K562 (cell line): ENCODE measurements around the gene PTH2. TPM values are rescaled to one million over a fixed set of nuclear protein-coding genes. Genes with fewer than 3 reads are reported as not detected.

Source experiments
- ASH1L ChIP-seq: fragments of 450-650 bp; IDR thresholded peaks from 2 replicates; pipeline ENCODE4 v1.6.1; 2018; ENCODE audit warnings: borderline replicate concordance, mild to moderate bottlenecking, low read depth; ENCODE audit not compliant: partially characterized antibody
- CBFA2T2 ChIP-seq: fragments of 450-650 bp; conservative IDR thresholded peaks from 2 replicates; pipeline ENCODE4 v1.6.1; 2017; ENCODE audit warnings: mild to moderate bottlenecking
- CBX1 ChIP-seq: sonication (generic); IDR thresholded peaks from 2 replicates; pipeline ENCODE4 v1.6.1; 2016; ENCODE audit warnings: antibody characterized with exemption, low read depth, mild to moderate bottlenecking
- CCAR2 ChIP-seq: fragments of 200-400 bp; formaldehyde crosslinking; IDR thresholded peaks from 2 replicates; pipeline ENCODE4 v1.6.1; 2017; ENCODE audit warnings: mild to moderate bottlenecking, low read depth, low read length
- CEBPG ChIP-seq, 3 experiments: fragments of 200-800 bp in 1 of 3; sonication (Bioruptor generic) in 1 of 3; sonication (generic) in 1 of 3; formaldehyde crosslinking in 1 of 3; IDR thresholded peaks in 2 of 3; conservative IDR thresholded peaks in 1 of 3; 2 replicates each; pipeline versions ENCODE4 v1.6.1 to v1.8.0; 2016 to 2022; ENCODE audit warnings: missing compliant biosample characterization in 2 of 3, missing genetic modification characterization in 2 of 3, mild to moderate bottlenecking in 1 of 3, missing genetic modification reagents in 1 of 3
- CREBBP ChIP-seq: IDR thresholded peaks from one replicate; pipeline ENCODE4 v1.6.1; 2012; ENCODE audit warnings: low read depth, mild to moderate bottlenecking, control low read depth, inconsistent platforms, low read length
- CXXC5 ChIP-seq: fragments of 250-450 bp; sonication (Bioruptor Pico); IDR thresholded peaks from 2 replicates; pipeline ENCODE4 v1.8.0; 2022; ENCODE audit warnings: inconsistent platforms, mild to moderate bottlenecking, moderate library complexity
- DACH1 ChIP-seq: fragments of 450-650 bp; IDR thresholded peaks from 2 replicates; pipeline ENCODE4 v1.6.1; 2018; ENCODE audit not compliant: partially characterized antibody
- EGR1 ChIP-seq: fragments of 450-650 bp; conservative IDR thresholded peaks from 2 replicates; pipeline ENCODE4 v1.6.1; 2017; ENCODE audit warnings: mild to moderate bottlenecking
- KLF10 ChIP-seq: fragments of 250-450 bp; sonication (Bioruptor Pico); IDR thresholded peaks from 2 replicates; pipeline ENCODE4 v1.6.1; 2021; ENCODE audit warnings: matching md5 sums
- MAZ ChIP-seq, 2 experiments: fragments of 450-650 bp in 1 of 2; sonication (generic) in 1 of 2; formaldehyde crosslinking; IDR thresholded peaks in 1 of 2; conservative IDR thresholded peaks in 1 of 2; 2 replicates each; pipeline versions ENCODE4 v1.4.0 to v1.5.0; 2020; ENCODE audit warnings: mild to moderate bottlenecking in 1 of 2, missing genetic modification reagents in 1 of 2
- NKRF ChIP-seq: fragments of 450-650 bp; IDR thresholded peaks from 2 replicates; pipeline ENCODE4 v1.6.1; 2016; ENCODE audit warnings: borderline replicate concordance
- PCBP2 ChIP-seq: fragments of 200-400 bp; formaldehyde crosslinking; IDR thresholded peaks from 2 replicates; pipeline ENCODE4 v1.6.1; 2018; ENCODE audit warnings: low read length, low read depth, mild to moderate bottlenecking, moderate library complexity; ENCODE audit not compliant: poor library complexity, severe bottlenecking
- POLR2A ChIP-seq: fragments of 450-650 bp; conservative IDR thresholded peaks from 2 replicates; pipeline ENCODE4 v1.6.1; 2016
- SIN3B ChIP-seq: fragments of 450-650 bp; IDR thresholded peaks from 2 replicates; pipeline ENCODE4 v1.6.1; 2017; ENCODE audit warnings: low read depth, mild to moderate bottlenecking, moderate library complexity
- SIRT6 ChIP-seq: IDR thresholded peaks from one replicate; pipeline ENCODE4 v1.6.1; 2012; ENCODE audit warnings: low read depth, mild to moderate bottlenecking, control low read depth, inconsistent platforms, low read length, moderate library complexity
- SMAD4 ChIP-seq: fragments of 250-450 bp; sonication (Bioruptor Pico); conservative IDR thresholded peaks from 2 replicates; pipeline ENCODE4 v1.8.0; 2021; ENCODE audit warnings: inconsistent platforms, mild to moderate bottlenecking, moderate library complexity
- ZNF212 ChIP-seq: fragments of 450-650 bp; formaldehyde crosslinking; IDR thresholded peaks from 2 replicates; pipeline ENCODE4 v1.4.0; 2020; ENCODE audit warnings: mild to moderate bottlenecking
- ZNF274 ChIP-seq: IDR thresholded peaks from 2 replicates; pipeline ENCODE4 v1.6.1; 2011; ENCODE audit warnings: low read depth, mild to moderate bottlenecking, low read length, moderate library complexity, borderline replicate concordance
- ZNF511 ChIP-seq: sonication (generic); formaldehyde crosslinking; IDR thresholded peaks from 2 replicates; pipeline ENCODE4 v1.8.0; 2022; ENCODE audit warnings: mild to moderate bottlenecking, missing genetic modification reagents
- polyA plus RNA-seq, 8 experiments: library from polyadenylated mRNA; depleted of rRNA in 4 of 8; stranded (reverse) in 5 of 8; unstranded in 3 of 8; fragments of >200 nt; fragmentation: Nextera tagmentation in 2 of 8; fragmentation: Illumina TruSeq in 1 of 8; extraction: Ambion mirVana in 2 of 8; extraction: Trizol in 1 of 8; gene quantifications; 2 replicates each; pipeline versions ENCODE4 v1.2.1 to v1.2.3, GENCODE V29; 2011 to 2014; ENCODE audit warnings: inconsistent platforms in 1 of 8, missing spikeins in 1 of 8
- total RNA-seq, 7 experiments: library from RNA; depleted of rRNA in 6 of 7; stranded (reverse); fragments of >200 nt in 6 of 7; fragmentation: Illumina TruSeq in 2 of 7; extraction: Trizol in 2 of 7; gene quantifications; 2 replicates each; pipeline versions ENCODE4 v1.2.1 to v1.2.3, GENCODE V29; 2011 to 2021; ENCODE audit warnings: low replicate concordance in 1 of 7

PTH2 gene
- total and polyA plus RNA-seq, 9 of the 15 experiments (the other 6 are each of a cell fraction or from before 2014, with no cell fraction given), result 1.3 TPM; not detected in 8

GRCh38 chr19:49453757-49454240 is 30.6 kb upstream of the PTH2 start (continued):
- TF ChIP-seq CREBBP, result no peak
- no peak for TF ChIP-seq MAZ (CRISPR knock-in tag; conservative IDR thresholded peaks at IDR 0.05 in 1 of 2, IDR thresholded peaks at IDR 0.05 in 1 of 2)
- TF ChIP-seq DACH1, result no peak
- 0 out of 2 replicates have a peak, but pooled peaks have one; percentile 35 for TF ChIP-seq SMAD4 (CRISPR knock-in tag)
- TF ChIP-seq ZNF212, result no peak
- 0 out of 2 replicates have a peak, but pooled peaks have one; percentile 6 for TF ChIP-seq CXXC5
- TF ChIP-seq CBFA2T2, result no peak
- no peak for TF ChIP-seq CBX1
- no peak for TF ChIP-seq EGR1
- TF ChIP-seq PCBP2, result no peak
- no peak for TF ChIP-seq ZNF511 (CRISPR knock-in tag)
- 0 out of 2 replicates have a peak, but pooled peaks have one; percentile 60 for TF ChIP-seq NKRF
- no peak for TF ChIP-seq CCAR2
- TF ChIP-seq ZNF274, result no peak
- no peak for TF ChIP-seq SIRT6
- TF ChIP-seq POLR2A, result peak; percentile 22
- no peak for TF ChIP-seq CEBPG (CRISPR knock-in tag; IDR thresholded peaks at IDR 0.05)
- TF ChIP-seq CEBPG (tag; conservative IDR thresholded peaks at IDR 0.05 in 1 of 2, IDR thresholded peaks at IDR 0.05 in 1 of 2), result no peak
- no peak for TF ChIP-seq KLF10 (CRISPR knock-in tag)
- TF ChIP-seq SIN3B, result no peak
- no peak for TF ChIP-seq ASH1L
